Measurements from ENCODE around the gene MARCHF6. TPM values are rescaled to one million over a fixed set of nuclear protein-coding genes. Genes with fewer than 3 reads are reported as not detected.

Gene MARCHF6
- total and polyA plus RNA-seq, 9 of the 15 experiments (the other 6 are each of a cell fraction or from before 2014, with no cell fraction given), result 74.1 to 456 (median 116) TPM

DNA sequence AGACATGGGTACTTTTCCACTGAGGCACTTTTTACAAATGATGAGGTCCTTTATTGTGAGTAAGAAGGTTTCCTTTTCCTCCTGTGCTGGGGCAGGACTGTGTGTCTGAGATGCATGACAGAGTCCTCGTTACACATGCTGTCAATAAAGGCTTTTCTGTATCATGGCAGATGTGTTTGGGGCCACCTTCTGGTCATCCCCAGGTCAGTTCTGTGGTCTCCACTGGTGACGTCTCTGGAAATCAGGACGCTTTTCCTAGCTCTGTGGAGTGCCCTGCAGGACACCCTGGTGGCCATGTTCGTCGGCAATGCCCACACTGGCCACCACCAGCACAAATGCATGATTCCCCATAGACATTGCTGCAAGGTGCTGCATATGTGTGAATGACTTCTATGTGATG lies 48.6 kb upstream of the MARCHF6 start (continued):
- TF ChIP-seq U2AF2 (optimal IDR thresholded peaks at IDR 0.05; ENCODE audit: low read depth, low read length), result no peak
- TF ChIP-seq, protein P1, sequence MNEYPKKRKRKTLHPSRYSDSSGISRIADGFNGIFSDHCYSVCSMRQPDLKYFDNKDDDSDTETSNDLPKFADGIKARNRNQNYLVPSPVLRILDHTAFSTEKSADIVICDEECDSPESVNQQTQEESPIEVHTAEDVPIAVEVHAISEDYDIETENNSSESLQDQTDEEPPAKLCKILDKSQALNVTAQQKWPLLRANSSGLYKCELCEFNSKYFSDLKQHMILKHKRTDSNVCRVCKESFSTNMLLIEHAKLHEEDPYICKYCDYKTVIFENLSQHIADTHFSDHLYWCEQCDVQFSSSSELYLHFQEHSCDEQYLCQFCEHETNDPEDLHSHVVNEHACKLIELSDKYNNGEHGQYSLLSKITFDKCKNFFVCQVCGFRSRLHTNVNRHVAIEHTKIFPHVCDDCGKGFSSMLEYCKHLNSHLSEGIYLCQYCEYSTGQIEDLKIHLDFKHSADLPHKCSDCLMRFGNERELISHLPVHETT (CRISPR knock-in tag; conservative IDR thresholded peaks at IDR 0.05 in 1 of 2, IDR thresholded peaks at IDR 0.05 in 1 of 2), result peak in 1 of 2 experiments; percentile 54; a peak in 1 of 4 replicates
- no peak for TF ChIP-seq ARID2 (IDR thresholded peaks at IDR 0.05)
- peak in 1 of 2 experiments; percentile 67; a peak in 1 of 3 replicates for TF ChIP-seq CBX3 (IDR thresholded peaks at IDR 0.05; ENCODE audit: borderline replicate concordance in 1 of 2, low read length in 2 of 2)
- TF ChIP-seq MYBL2 (IDR thresholded peaks at IDR 0.05; ENCODE audit: low read depth), result no peak
- TF ChIP-seq MYBL2 (CRISPR knock-in tag; IDR thresholded peaks at IDR 0.05; ENCODE audit: borderline replicate concordance), result no peak
- TF ChIP-seq, protein P2, sequence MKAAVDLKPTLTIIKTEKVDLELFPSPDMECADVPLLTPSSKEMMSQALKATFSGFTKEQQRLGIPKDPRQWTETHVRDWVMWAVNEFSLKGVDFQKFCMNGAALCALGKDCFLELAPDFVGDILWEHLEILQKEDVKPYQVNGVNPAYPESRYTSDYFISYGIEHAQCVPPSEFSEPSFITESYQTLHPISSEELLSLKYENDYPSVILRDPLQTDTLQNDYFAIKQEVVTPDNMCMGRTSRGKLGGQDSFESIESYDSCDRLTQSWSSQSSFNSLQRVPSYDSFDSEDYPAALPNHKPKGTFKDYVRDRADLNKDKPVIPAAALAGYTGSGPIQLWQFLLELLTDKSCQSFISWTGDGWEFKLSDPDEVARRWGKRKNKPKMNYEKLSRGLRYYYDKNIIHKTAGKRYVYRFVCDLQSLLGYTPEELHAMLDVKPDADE (conservative IDR thresholded peaks at IDR 0.05; ENCODE audit: control insufficient read depth, low read depth, low read length), result no peak; the same call in 1 of the 2 replicates
- no peak for TF ChIP-seq PHB (CRISPR knock-in tag; IDR thresholded peaks at IDR 0.05)
- peak; percentile 29; the same call in 1 of the 2 replicates for TF ChIP-seq JUN (IDR thresholded peaks at IDR 0.05; ENCODE audit: borderline replicate concordance, low read depth, low read length)
- no peak for TF ChIP-seq JUN (CRISPR knock-in tag; IDR thresholded peaks at IDR 0.05; ENCODE audit: borderline replicate concordance)
- TF ChIP-seq KLF16 (IDR thresholded peaks at IDR 0.05), result no peak
- TF ChIP-seq ETV5 (CRISPR knock-in tag; IDR thresholded peaks at IDR 0.05; ENCODE audit: low read depth), result peak; percentile 67; the same call in 1 of the 2 replicates
- no peak for TF ChIP-seq SMARCB1 (IDR thresholded peaks at IDR 0.05; ENCODE audit: insufficient read length, low read depth)
- TF ChIP-seq ZC3H8 (IDR thresholded peaks at IDR 0.05), result no peak
- no peak; the same call in 1 of the 2 replicates for TF ChIP-seq CREB1 (IDR thresholded peaks at IDR 0.05)
- TF ChIP-seq CREB1 (CRISPR knock-in tag; IDR thresholded peaks at IDR 0.05), result peak; percentile 54; the same call in 1 of the 2 replicates
- no peak for TF ChIP-seq ILK (tag; IDR thresholded peaks at IDR 0.05; ENCODE audit: borderline replicate concordance, low read depth)
- no peak for TF ChIP-seq ZBTB8A (IDR thresholded peaks at IDR 0.05; ENCODE audit: partially characterized antibody)
- TF ChIP-seq, protein P3, sequence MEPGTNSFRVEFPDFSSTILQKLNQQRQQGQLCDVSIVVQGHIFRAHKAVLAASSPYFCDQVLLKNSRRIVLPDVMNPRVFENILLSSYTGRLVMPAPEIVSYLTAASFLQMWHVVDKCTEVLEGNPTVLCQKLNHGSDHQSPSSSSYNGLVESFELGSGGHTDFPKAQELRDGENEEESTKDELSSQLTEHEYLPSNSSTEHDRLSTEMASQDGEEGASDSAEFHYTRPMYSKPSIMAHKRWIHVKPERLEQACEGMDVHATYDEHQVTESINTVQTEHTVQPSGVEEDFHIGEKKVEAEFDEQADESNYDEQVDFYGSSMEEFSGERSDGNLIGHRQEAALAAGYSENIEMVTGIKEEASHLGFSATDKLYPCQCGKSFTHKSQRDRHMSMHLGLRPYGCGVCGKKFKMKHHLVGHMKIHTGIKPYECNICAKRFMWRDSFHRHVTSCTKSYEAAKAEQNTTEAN (CRISPR knock-in tag; IDR thresholded peaks at IDR 0.05), result no peak
- peak; percentile 72 for TF ChIP-seq MEIS2 (IDR thresholded peaks at IDR 0.05; ENCODE audit: partially characterized antibody)
- TF ChIP-seq ARID1B (IDR thresholded peaks at IDR 0.05), result peak; percentile 23; the same call in 1 of the 2 replicates
- TF ChIP-seq, protein P4, sequence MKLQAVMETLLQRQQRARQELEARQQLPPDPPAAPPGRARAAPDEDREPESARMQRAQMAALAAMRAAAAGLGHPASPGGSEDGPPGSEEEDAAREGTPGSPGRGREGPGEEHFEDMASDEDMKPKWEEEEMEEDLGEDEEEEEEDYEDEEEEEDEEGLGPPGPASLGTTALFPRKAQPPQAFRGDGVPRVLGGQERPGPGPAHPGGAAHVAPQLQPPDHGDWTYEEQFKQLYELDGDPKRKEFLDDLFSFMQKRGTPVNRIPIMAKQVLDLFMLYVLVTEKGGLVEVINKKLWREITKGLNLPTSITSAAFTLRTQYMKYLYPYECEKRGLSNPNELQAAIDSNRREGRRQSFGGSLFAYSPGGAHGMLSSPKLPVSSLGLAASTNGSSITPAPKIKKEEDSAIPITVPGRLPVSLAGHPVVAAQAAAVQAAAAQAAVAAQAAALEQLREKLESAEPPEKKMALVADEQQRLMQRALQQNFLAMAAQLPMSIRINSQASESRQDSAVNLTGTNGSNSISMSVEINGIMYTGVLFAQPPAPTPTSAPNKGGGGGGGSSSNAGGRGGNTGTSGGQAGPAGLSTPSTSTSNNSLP (IDR thresholded peaks at IDR 0.05; ENCODE audit: borderline replicate concordance, low read depth, low read length), result no peak
- peak; percentile 87 for TF ChIP-seq CBFB (CRISPR knock-in tag; IDR thresholded peaks at IDR 0.05)
- TF ChIP-seq HSF4 (CRISPR knock-in tag; IDR thresholded peaks at IDR 0.05; ENCODE audit: borderline replicate concordance), result peak; percentile 25; the same call in 1 of the 2 replicates
